Aortic smooth muscle cell (primary cell): ENCODE data around the gene SPN. TPM values are rescaled to one million over a fixed set of nuclear protein-coding genes. Genes with fewer than 3 reads are reported as not detected.

ENCODE experiments used
- total RNA-seq: library from RNA; depleted of rRNA; stranded (reverse); fragments of >200 nt; gene quantifications from 2 replicates; pipeline ENCODE4 v1.2.3, GENCODE V29; 2014

Gene SPN
- total RNA-seq = not detected in 2 replicates

GRCh38 chr16:29663016-29663806 lies at the start of gene SPN:
Gene SPN (plus strand): TSS chr16:29663247. CDS start chr16:29663729, 482 bp downstream.

GRCh38 chr16:29678691-29679267 lies 15.7 kb downstream of the SPN start, which contains the start of gene QPRT:
Gene QPRT (plus strand): TSS chr16:29679180. CDS start chr16:29679198, 18 bp downstream.

Other genes starting within 250 kb of the SPN start
- gene BOLA2, start 208.9 kb upstream of the SPN start, total RNA-seq = 23.8 and 51.4 TPM in 2 replicates
- gene SLX1B, start 208.7 kb upstream of the SPN start, total RNA-seq = 3.4 and 3.9 TPM in 2 replicates
- gene SULT1A4, start 203.3 kb upstream of the SPN start, total RNA-seq = 0.75 and 1.3 TPM in 2 replicates
- gene NPIPB12, start 156.8 kb upstream of the SPN start, total RNA-seq = 10.3 and 15.4 TPM in 2 replicates
- gene QPRT, start 15.9 kb downstream of the SPN start, total RNA-seq = 2.9 and 3.8 TPM in 2 replicates
- not detected in 2 replicates for gene C16orf54, start 82.7 kb downstream of the SPN start, total RNA-seq
- not detected in 2 replicates for gene ZG16, start 115.0 kb downstream of the SPN start, total RNA-seq
- 21.1 and 45.7 TPM in 2 replicates for gene KIF22, start 127.5 kb downstream of the SPN start, total RNA-seq
- 141 and 150 TPM in 2 replicates for gene MAZ, start 143.3 kb downstream of the SPN start, total RNA-seq
- 0.26 and 0.56 TPM in 2 replicates for gene PRRT2, start 148.9 kb downstream of the SPN start, total RNA-seq
- 15.4 and 21.0 TPM in 2 replicates for gene PAGR1, start 152.9 kb downstream of the SPN start, total RNA-seq
- 440 and 506 TPM in 2 replicates for gene MVP, start 157.2 kb downstream of the SPN start, total RNA-seq
- gene CDIPT, start 200.0 kb downstream of the SPN start, total RNA-seq = 78.7 and 87.2 TPM in 2 replicates
- 6.3 and 10.3 TPM in 2 replicates for gene SEZ6L2, start 236.3 kb downstream of the SPN start, total RNA-seq
- 5.5 and 7.8 TPM in 2 replicates for gene ASPHD1, start 237.2 kb downstream of the SPN start, total RNA-seq